Measurements from ENCODE around the gene COX19.

COX19 gene

DNA sequence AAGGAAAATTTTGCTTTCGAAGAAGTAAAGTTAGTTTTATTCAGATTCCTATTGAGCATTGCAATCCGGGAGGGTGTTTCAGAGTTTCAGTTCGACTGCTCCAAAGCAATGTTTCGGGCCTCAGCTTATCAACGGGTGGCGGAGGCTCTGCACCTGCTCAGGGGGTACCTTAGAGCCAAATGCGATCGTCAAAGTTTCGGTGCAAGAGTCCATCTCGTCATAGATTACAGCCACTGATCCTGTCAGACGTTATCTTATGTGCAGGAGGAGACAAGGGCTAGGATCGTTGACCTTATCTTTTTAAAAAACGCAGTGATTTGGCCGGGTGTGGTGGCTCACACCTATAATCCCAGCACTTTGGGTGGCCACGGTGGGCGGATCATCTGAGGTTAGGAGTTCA lies 3.8 kb upstream of the COX19 start:
- in situ Hi-C loops (cut with MboI; ENCODE audit: low sequenced_read_pairs): no loop called here

DNA sequence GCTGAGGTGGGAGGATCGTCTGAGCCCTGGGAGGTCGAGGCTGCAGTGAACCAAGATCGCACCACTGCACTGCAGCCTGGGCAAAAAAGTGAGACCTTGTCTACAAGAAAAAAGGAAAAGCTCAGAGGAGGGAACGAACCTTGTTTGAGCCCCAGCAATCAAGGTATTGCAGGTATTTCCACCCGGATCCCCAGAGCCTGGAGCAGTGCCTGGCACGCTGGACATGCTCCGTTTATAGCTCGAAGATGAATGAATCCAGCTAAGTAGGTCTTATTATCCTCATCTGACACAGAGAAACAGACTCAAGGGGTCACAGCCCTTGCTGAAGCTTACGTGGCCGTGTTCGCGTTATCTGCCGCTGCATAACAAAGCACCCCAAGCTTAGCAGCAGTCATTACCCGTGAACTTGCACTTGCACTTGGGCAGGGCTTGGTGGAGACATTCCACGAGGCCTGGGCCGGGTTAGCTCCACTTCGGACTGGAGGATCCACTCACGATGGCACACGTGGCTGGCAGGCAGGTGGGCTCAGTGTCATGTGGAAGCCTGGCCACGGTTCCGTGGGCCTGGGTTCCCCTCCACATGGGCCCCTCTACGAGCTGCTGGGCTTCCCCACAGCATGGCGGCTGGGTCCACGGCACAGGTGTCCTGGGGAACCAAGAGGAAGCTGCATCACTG lies 3.2 kb upstream of the COX19 start:
- in situ Hi-C loops (cut with MboI; ENCODE audit: low sequenced_read_pairs): no loop called here

GRCh38 chr7:978049-978346 lies 2.6 kb upstream of the COX19 start:
- in situ Hi-C loops (cut with MboI; ENCODE audit: low sequenced_read_pairs): no loop called here

- in situ Hi-C loops (cut with MboI; ENCODE audit: low sequenced_read_pairs): no loop called here
Measured at GRCh38 chr7:977326-978048, 2.1 kb upstream of the COX19 start.

DNA sequence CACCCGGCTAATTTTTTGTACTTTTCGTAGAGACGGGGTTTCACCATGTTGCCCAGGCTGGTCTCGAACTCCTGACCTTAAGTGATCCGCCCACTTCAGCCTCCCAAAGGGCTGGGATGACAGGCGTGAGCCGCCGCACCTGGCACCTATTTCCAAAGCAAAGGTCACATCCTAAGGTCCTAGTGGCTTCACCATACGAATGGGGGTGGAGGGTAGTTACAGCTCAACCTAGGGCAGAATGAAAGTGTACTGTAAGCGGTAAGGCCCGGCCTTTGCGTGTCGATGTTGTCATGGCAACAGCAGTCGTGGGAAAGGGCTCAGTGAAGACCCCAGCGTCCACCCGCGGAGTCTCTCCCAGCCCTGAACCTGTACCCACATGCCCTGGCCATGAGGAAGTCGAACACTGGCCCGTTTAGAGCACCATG lies 1.6 kb upstream of the COX19 start:
- in situ Hi-C loops (cut with MboI; ENCODE audit: low sequenced_read_pairs): no loop called here

DNA sequence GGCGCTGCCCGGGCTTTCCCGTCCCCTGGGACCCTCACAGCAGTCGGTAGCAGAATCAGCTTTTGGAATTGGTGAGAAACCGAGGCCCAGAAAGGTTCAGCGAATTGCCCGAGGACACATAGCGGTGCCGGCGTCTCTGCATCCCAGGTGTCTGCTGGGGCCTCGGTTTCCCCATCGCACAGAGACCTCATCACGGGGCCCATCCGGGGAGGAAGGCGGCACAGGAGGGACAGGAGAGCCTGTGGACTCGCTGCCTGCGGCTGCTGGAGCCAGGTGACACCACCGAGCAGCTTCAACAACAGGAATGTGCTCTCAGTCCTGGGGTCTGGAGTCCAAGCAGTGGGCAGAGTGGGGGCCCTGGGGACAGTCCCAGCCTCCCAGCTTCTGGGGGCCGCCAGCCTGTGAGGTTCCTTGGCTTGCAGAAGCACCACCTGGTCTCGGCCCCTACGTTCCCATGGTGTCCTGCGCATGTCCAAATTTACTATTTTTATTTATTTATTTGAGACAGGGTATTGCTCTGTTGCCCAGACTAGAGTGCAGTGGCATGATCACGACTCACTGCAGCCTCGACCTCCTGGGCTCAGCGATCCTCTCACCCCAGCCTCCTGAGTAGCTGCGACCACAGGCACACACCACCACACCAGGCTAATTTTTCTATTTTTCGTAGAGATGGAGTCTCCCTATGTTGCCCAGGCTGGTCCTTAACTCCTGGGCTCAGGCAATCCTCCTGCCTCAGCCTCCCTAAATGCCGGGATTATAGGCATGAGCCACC lies 539 bp upstream of the COX19 start:
- in situ Hi-C loops (cut with MboI; ENCODE audit: low sequenced_read_pairs): no loop called here

DNA sequence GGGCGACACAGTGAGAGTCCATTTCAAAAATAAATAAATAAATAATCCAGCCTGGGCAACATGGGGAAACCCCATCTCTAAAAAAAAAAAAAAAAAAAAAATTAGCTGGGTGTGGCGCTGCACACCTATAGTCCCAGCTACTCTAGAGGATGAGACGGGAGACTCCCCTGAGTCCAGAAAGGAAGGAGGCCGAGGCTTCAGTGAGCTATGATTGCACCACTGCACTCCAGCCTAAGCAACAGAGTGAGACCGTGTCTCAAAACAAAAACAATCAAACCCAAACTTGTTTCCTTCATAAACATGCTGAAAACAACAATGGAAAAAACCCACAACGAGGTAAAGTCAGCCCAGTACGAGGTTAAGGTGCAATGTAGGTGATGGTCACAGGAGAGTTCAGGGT lies 1.2 kb downstream of the COX19 start:
- in situ Hi-C loops (cut with MboI; ENCODE audit: low sequenced_read_pairs): no loop called here

DNA sequence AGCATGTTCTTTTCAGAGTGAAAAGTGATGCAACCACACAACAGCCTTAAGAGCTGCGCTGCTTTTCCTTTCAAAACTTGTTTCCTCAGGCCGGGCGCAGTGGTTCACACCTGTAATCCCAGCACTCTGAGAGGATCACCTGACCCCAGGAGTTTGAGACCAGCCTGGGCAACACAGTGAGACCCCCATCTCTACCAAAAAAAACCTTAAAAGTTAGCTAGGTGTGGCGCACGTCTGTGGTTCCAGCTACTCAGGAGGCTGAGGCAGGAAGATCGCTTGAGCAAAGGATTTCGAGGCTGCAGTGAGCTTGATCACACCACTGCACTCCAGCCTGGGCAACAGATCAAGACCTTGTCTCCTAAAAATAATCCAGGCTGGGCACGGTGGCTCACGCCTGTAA lies 2.0 kb downstream of the COX19 start:
- in situ Hi-C loops (cut with MboI; ENCODE audit: low sequenced_read_pairs): no loop called here

GRCh38 chr7:972676-973309 lies 2.6 kb downstream of the COX19 start:
- in situ Hi-C loops (cut with MboI; ENCODE audit: low sequenced_read_pairs): no loop called here

DNA sequence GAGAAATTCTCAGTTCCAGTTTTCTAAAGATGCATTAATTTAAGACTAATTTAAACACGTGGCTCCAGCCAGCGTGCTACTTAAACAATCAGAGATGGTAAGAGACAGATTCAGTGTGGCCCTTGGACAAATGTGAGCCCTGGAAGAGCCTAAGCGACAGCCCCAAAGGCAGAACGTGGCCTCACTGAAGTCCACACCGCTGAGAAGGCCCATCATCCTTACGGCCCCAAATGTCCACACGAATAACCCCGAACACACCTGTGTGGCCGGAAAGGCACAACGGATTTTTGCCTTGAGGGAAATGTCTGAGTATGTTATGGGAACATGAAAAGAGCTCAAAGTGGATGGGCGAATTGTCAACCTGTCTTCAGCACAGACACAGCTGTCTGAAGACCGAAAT lies 3.2 kb downstream of the COX19 start:
- in situ Hi-C loops (cut with MboI; ENCODE audit: low sequenced_read_pairs): no loop called here

DNA sequence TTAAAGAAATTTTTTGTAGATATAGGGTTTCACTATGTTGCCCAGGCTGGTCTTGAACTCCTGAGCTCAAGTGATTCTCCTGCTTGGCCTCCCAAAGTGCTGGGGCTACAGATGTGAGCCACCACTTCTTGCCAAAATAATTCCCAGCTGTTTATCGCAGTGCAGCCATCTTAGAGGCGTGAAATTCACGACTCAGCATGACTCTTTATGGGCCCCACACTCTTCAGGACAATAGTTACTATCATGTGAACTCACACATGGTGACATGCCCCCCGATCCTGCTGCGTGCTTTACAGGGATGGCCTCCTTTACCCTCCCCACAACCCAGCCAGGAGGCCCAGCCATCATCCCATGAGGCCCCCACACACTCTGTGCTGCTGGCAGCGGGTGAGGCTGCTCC lies 4.6 kb downstream of the COX19 start:
- in situ Hi-C loops (cut with MboI; ENCODE audit: low sequenced_read_pairs): no loop called here

GRCh38 chr7:969403-969802 lies 5.9 kb downstream of the COX19 start:
- in situ Hi-C loops (cut with MboI; ENCODE audit: low sequenced_read_pairs): no loop called here

DNA sequence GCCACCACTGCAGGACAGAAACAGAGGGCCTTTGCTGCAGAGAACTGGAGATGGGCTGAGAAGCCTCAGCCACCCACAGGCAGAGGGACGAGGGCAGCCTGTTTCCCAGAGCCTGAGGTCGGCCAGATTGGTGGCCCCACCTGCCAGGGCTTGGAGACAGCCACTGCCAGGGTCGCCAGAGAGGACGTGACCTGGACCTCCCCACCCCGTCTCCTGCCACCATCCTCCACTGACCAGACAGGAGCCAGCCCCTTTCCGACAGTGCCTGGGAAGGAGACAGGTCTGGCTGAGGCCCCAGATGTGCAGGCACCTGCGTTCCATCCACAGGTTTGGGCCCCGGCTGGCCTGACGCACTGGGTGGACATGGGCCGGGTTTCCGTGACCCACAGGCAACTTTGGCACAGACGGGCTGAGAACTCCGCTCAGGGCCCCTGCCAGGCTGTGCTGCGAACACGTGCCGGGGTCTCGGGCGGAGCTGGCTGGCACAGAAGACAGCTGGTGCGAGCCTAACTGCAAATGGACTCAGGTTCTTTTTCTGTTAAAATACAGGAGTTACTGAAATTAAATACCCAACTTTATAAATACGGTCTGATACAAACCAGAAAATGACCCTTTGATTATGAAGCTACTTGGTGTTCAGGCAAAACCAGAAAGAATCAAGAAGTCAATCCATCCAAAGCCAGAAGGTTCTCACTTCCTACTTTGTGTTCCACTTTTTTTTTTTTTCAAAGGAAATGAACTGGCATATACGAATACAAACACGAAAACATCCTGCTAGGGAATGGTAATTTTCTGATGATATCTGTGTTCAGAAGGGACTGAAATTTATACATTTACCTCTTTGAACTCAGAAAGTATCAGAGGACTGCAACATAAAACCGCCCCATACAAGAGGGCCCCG lies 6.9 kb downstream of the COX19 start:
- in situ Hi-C loops (cut with MboI; ENCODE audit: low sequenced_read_pairs): no loop called here

DNA sequence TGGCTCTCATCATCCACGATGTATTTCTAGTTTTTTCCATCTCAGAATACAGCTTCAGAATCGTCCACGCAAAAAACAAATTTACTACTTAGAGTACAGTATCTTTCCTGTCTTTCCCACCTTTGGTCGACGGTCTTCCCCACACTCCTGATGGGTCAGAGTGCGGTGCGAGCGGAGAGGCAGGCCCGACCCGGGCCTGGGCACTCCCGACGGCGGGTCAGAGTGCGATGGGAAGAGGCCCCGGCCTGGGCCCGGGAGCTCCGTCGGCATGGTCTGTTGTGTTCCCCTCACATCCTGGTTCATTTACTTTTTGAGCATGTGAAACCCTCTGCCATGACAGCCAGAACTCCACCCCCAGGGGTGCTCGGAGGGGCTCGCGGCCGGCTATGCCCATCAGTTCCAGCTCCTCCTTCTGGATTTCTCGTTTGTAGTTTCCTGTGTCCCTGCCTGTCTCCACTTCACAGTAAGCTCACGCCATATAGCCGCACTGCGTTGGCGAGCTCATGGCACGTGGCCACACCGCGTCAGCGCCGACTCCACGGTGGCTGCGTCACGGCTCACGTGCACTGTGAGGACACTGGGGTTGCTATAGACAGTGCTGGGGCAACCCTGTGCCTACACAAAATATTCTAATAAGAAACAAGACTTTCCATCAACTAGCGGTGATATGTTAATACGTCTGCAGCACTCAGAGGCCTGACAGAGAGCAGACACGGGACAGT lies 7.8 kb downstream of the COX19 start:
- in situ Hi-C loops (cut with MboI; ENCODE audit: low sequenced_read_pairs): no loop called here

DNA sequence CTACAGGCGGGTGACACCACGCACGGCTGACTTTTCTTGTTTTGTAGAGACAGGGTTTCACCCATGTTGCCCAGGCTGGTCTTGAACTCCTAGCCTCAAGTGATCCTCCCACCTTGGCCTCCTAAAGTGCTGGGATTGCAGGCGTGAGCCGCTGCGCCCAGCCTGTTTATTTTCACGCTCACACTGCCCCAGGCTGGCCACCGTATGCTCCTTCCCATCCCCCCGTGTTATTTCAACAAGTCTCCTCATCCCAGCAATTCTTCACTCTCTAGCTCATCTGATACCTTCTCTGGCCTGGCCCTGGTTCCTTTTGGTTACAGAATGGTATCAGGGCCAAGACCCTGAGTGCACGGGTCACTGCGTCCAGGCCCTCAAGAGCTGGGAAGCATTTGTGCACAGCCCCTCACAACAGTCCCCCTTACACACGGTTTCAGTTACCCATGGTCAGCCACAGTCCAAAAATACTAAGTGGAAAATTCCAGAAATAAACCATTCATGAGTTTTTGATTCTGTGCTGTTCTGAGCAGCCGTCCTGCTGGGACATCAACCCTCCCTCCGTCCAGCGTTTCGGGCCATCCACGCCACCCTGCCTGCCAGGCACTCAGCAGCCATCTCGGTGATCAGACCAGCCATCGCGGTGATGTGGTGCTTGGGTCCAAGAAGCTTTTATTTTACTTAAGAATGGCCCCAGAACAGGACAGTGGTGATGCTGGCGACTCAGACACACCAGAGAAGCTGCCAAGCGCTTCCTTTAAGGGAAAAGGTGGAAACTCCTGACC lies 8.9 kb downstream of the COX19 start:
- in situ Hi-C loops (cut with MboI; ENCODE audit: low sequenced_read_pairs): no loop called here

- in situ Hi-C loops (cut with MboI; ENCODE audit: low sequenced_read_pairs): no loop called here
Measured at GRCh38 chr7:964401-965231, 10.7 kb downstream of the COX19 start.

- in situ Hi-C loops (cut with MboI; ENCODE audit: low sequenced_read_pairs): no loop called here
Measured at GRCh38 chr7:963236-964078, 11.9 kb downstream of the COX19 start.

Measured in hTERT RPE-1 (cell line).